Measurements from ENCODE around the gene LDB3.

Gene LDB3

GRCh38 chr10:86744067-86744725 is 75.9 kb downstream of the LDB3 start:
- ChIA-PET POLR2A (interaction anchor here (1.7 kb wide), 1 partner anchor 12 kb away, joined by 6 read pairs; the partner anchor contains the start of gene BMPR1A), CTCF (interaction anchor here (0.7 kb wide), 1 partner anchor 162 kb away, joined by 5 read pairs; no protein-coding TSS in a partner anchor)
- no peak for TF ChIP-seq SUZ12 (IDR thresholded peaks at IDR 0.05)
- TF ChIP-seq BHLHE40 (IDR thresholded peaks at IDR 0.05; ENCODE audit: borderline replicate concordance), result no peak
- no peak for TF ChIP-seq ELF4 (IDR thresholded peaks at IDR 0.05)
- TF ChIP-seq FOXK2 (IDR thresholded peaks at IDR 0.05), result no peak
- no peak for TF ChIP-seq FOXM1 (IDR thresholded peaks at IDR 0.05; ENCODE audit: borderline replicate concordance)
- TF ChIP-seq PKNOX1 (IDR thresholded peaks at IDR 0.05), result no peak
- TF ChIP-seq ARNT (IDR thresholded peaks at IDR 0.05), result no peak
- no peak for TF ChIP-seq ZNF384 (IDR thresholded peaks at IDR 0.05)
- TF ChIP-seq FOXA1 (IDR thresholded peaks at IDR 0.05), result no peak
- TF ChIP-seq LEF1 (IDR thresholded peaks at IDR 0.05; ENCODE audit: borderline replicate concordance), result no peak
- no peak for TF ChIP-seq SP1 (IDR thresholded peaks at IDR 0.05)
- TF ChIP-seq NFRKB (IDR thresholded peaks at IDR 0.05), result no peak
- TF ChIP-seq L3MBTL2 (conservative IDR thresholded peaks at IDR 0.05), result no peak
- no peak for TF ChIP-seq CTBP1 (IDR thresholded peaks at IDR 0.05; ENCODE audit: borderline replicate concordance)
- TF ChIP-seq HDGF (IDR thresholded peaks at IDR 0.05; ENCODE audit: borderline replicate concordance), result no peak
- TF ChIP-seq TARDBP (IDR thresholded peaks at IDR 0.05), result no peak
- no peak for DNase-seq (ENCODE audit: extremely low spot score)

GRCh38 chr10:86747796-86748581 is 79.7 kb downstream of the LDB3 start:
- POLR2A ChIA-PET, result interaction anchor here (0.9 kb wide), 1 partner anchor 8 kb away, joined by 4 read pairs; the partner anchor contains the start of gene BMPR1A
- DNase-seq (ENCODE audit: extremely low spot score), result no peak
- TF ChIP-seq ELF4 (IDR thresholded peaks at IDR 0.05) (no peak), CTBP1 (IDR thresholded peaks at IDR 0.05; ENCODE audit: borderline replicate concordance) (no peak), LEF1 (IDR thresholded peaks at IDR 0.05; ENCODE audit: borderline replicate concordance) (no peak), FOXK2 (IDR thresholded peaks at IDR 0.05) (no peak), L3MBTL2 (conservative IDR thresholded peaks at IDR 0.05) (no peak), ZNF384 (IDR thresholded peaks at IDR 0.05) (no peak), FOXM1 (IDR thresholded peaks at IDR 0.05; ENCODE audit: borderline replicate concordance) (no peak), SUZ12 (IDR thresholded peaks at IDR 0.05) (no peak), ARNT (IDR thresholded peaks at IDR 0.05) (no peak), FOXA1 (IDR thresholded peaks at IDR 0.05) (no peak), BHLHE40 (IDR thresholded peaks at IDR 0.05; ENCODE audit: borderline replicate concordance) (no peak), PKNOX1 (IDR thresholded peaks at IDR 0.05) (no peak), TARDBP (IDR thresholded peaks at IDR 0.05) (no peak), NFRKB (IDR thresholded peaks at IDR 0.05) (no peak), SP1 (IDR thresholded peaks at IDR 0.05) (no peak), HDGF (IDR thresholded peaks at IDR 0.05; ENCODE audit: borderline replicate concordance) (no peak)
- CTCF ChIA-PET, result no interaction called here

GRCh38 chr10:86749854-86750253 is 81.5 kb downstream of the LDB3 start:
- POLR2A ChIA-PET, result no interaction called here
- no peak for DNase-seq (ENCODE audit: extremely low spot score)
- CTCF ChIA-PET, result interaction anchor here (1.0 kb wide), 1 partner anchor 8 kb away, joined by 3 read pairs; no protein-coding TSS in a partner anchor
- TF ChIP-seq NFRKB (IDR thresholded peaks at IDR 0.05) (no peak), ELF4 (IDR thresholded peaks at IDR 0.05) (no peak), TARDBP (IDR thresholded peaks at IDR 0.05) (no peak), SP1 (IDR thresholded peaks at IDR 0.05) (no peak), CTBP1 (IDR thresholded peaks at IDR 0.05; ENCODE audit: borderline replicate concordance) (no peak), HDGF (IDR thresholded peaks at IDR 0.05; ENCODE audit: borderline replicate concordance) (no peak), LEF1 (IDR thresholded peaks at IDR 0.05; ENCODE audit: borderline replicate concordance) (no peak), FOXA1 (IDR thresholded peaks at IDR 0.05) (no peak), ARNT (IDR thresholded peaks at IDR 0.05) (no peak), FOXM1 (IDR thresholded peaks at IDR 0.05; ENCODE audit: borderline replicate concordance) (no peak), BHLHE40 (IDR thresholded peaks at IDR 0.05; ENCODE audit: borderline replicate concordance) (no peak), ZNF384 (IDR thresholded peaks at IDR 0.05) (no peak), FOXK2 (IDR thresholded peaks at IDR 0.05) (no peak)

- TF ChIP-seq NFRKB (IDR thresholded peaks at IDR 0.05) (no peak), LEF1 (IDR thresholded peaks at IDR 0.05; ENCODE audit: borderline replicate concordance) (no peak), ELF4 (IDR thresholded peaks at IDR 0.05) (no peak), SP1 (IDR thresholded peaks at IDR 0.05) (no peak), ZNF384 (IDR thresholded peaks at IDR 0.05) (no peak), FOXA1 (IDR thresholded peaks at IDR 0.05) (no peak), HDGF (IDR thresholded peaks at IDR 0.05; ENCODE audit: borderline replicate concordance) (no peak), FOXM1 (IDR thresholded peaks at IDR 0.05; ENCODE audit: borderline replicate concordance) (no peak), CTBP1 (IDR thresholded peaks at IDR 0.05; ENCODE audit: borderline replicate concordance) (no peak), L3MBTL2 (conservative IDR thresholded peaks at IDR 0.05) (no peak), ARNT (IDR thresholded peaks at IDR 0.05) (no peak), PKNOX1 (IDR thresholded peaks at IDR 0.05) (no peak), FOXK2 (IDR thresholded peaks at IDR 0.05) (no peak), BHLHE40 (IDR thresholded peaks at IDR 0.05; ENCODE audit: borderline replicate concordance) (no peak), SUZ12 (IDR thresholded peaks at IDR 0.05) (no peak), TARDBP (IDR thresholded peaks at IDR 0.05) (no peak)
- no peak for DNase-seq (ENCODE audit: extremely low spot score)
- ChIA-PET CTCF (no interaction called here), POLR2A (no interaction called here)
These were observed 83.2 kb downstream of the LDB3 start for GRCh38 chr10:86751477-86751876.

- no peak for DNase-seq (ENCODE audit: extremely low spot score)
- TF ChIP-seq FOXA1 (IDR thresholded peaks at IDR 0.05) (no peak), ARNT (IDR thresholded peaks at IDR 0.05) (no peak), SP1 (IDR thresholded peaks at IDR 0.05) (no peak), FOXK2 (IDR thresholded peaks at IDR 0.05) (no peak), ELF4 (IDR thresholded peaks at IDR 0.05) (no peak), ZNF384 (IDR thresholded peaks at IDR 0.05) (no peak), TARDBP (IDR thresholded peaks at IDR 0.05) (no peak), LEF1 (IDR thresholded peaks at IDR 0.05; ENCODE audit: borderline replicate concordance) (no peak), PKNOX1 (IDR thresholded peaks at IDR 0.05) (no peak), FOXM1 (IDR thresholded peaks at IDR 0.05; ENCODE audit: borderline replicate concordance) (no peak), L3MBTL2 (conservative IDR thresholded peaks at IDR 0.05) (no peak), NFRKB (IDR thresholded peaks at IDR 0.05) (no peak), SUZ12 (IDR thresholded peaks at IDR 0.05) (no peak)
- ChIA-PET POLR2A (interaction anchor here (0.7 to 1.9 kb wide), 2 partner anchors 10 to 40 kb away, joined by 3 to 5 read pairs; no protein-coding TSS in a partner anchor), CTCF (interaction anchor here (0.5 kb wide), 1 partner anchor 141 kb away, joined by 3 read pairs; no protein-coding TSS in a partner anchor)
These were observed 84.0 kb downstream of the LDB3 start for GRCh38 chr10:86752311-86752710.

All from HEK293T (cell line).